Stimulated activated CD8-positive, alpha-beta memory T cell treated with anti-CD3 and anti-CD28 coated beads, Interleukin-2, amount 100 ng/mL, for 1 hour (primary cell): Measurements from ENCODE around the gene DENND5B.
"Not testable (repeated sequence)": the region's sequence is repeated elsewhere in the genome, so short reads cannot be mapped to it uniquely, and the experiment has no call there.

Source experiments
- DNase-seq, 2 donors: peaks; one replicate each; pipeline ENCODE4 v3.0.0-alpha.2; 2020; ENCODE audit warnings: low read depth in 2 of 2

DENND5B gene

DNA sequence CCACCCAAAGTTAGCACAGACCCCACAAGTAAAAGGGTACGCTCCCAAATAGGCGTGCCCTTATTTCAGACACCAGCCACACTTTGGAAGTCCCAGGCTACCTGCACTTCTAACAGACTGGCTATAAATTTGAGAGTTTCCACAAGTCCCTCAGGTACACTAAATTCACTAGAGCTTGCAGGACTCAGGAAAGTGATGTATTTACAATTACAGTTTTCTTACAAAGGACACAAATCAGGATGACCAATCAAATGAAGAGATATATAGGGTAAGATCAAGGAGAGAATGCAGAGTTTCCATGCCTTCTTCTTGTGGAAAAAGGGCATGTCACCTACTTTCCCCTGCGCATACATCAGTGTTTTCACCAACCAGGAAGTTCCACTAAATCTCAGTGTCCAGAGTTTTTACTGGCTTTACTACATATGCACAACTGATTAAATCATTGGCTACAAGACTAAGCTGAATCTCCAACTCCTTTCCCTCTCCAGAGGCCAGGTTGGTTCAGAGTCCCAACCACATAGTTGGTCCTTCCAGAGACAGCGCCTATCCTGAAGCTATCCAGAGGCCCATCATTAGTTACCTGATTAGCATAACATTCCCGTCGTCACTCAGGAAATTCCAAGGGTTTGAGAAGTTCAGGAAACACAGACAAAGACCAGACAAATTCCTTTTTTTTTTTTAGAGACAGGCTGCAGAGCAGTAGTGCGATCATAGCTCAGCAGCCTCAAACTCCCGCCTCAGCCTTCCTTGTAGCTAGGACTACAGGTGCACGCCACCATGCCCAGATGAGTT, 84.2 kb downstream of the DENND5B start:
- DNase-seq: no peak

- no peak for DNase-seq
Observed at GRCh38 chr12:31504625-31505222, 86.2 kb downstream of the DENND5B start.

- DNase-seq: not testable (repeated sequence)
Observed at GRCh38 chr12:31501014-31501413, 89.9 kb downstream of the DENND5B start.

- DNase-seq: no peak
Observed at GRCh38 chr12:31499567-31499966, 91.4 kb downstream of the DENND5B start.

DNA sequence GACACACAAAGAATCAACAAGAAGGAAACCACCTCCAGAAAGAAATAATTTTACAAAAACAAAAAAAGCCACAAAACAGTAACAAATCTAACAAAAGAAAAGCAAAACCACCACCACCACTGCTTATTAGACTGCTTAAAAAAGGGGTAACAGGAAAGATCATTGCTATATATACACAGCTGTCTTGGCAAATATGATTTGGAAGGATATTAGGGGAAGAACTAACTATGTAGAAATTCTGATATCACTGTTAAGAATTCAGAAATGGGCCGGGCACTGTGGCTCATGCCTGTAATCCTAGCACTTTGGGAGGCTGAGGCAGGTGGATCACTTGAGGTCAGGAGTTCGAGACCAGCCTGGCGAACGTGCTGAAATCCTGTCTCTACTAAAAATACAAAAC, 92.5 kb downstream of the DENND5B start:
- no peak for DNase-seq

- DNase-seq: no peak
Observed at GRCh38 chr12:31496257-31496656, 94.7 kb downstream of the DENND5B start.

- DNase-seq: no peak
Observed at GRCh38 chr12:31494455-31494854, 96.5 kb downstream of the DENND5B start.

GRCh38 chr12:31492599-31493196, 98.2 kb downstream of the DENND5B start:
- no peak for DNase-seq

DNA sequence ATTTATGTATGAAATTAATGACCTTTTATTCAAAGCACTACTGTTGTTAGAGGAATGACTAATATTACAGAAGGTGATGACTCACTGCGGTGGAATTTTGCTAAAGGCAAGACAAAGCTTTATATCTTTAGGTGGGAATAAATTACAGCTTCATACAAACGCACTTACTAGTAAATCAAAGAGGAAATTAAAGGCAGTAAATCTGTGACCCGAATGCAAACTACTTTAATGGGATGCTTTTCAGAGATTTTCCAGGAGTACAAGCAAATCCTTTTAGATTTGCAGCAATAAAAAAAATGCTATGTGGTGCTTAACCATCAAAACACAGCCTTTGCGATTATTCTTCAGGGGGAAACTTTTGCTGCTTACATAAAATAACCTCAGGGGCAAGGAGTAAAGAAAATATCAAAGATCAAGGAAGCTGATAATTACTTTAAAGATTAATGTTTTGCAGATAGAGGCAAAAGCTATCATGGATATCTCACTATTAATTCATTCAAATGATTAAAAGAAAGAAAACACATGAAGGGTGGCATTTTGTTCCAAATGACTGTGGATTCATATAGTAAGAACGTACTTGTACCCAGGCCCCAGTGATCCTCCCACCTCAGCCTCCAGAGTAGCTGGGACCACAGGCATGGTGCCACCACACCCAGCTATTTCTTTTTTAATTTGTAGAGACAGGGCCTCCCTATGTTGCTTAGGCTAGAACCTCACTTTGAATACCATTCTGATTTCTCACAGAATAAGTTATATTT, 98.9 kb downstream of the DENND5B start:
- no peak for DNase-seq

GRCh38 chr12:31491241-31491794, 99.6 kb downstream of the DENND5B start:
- DNase-seq: no peak

DNA sequence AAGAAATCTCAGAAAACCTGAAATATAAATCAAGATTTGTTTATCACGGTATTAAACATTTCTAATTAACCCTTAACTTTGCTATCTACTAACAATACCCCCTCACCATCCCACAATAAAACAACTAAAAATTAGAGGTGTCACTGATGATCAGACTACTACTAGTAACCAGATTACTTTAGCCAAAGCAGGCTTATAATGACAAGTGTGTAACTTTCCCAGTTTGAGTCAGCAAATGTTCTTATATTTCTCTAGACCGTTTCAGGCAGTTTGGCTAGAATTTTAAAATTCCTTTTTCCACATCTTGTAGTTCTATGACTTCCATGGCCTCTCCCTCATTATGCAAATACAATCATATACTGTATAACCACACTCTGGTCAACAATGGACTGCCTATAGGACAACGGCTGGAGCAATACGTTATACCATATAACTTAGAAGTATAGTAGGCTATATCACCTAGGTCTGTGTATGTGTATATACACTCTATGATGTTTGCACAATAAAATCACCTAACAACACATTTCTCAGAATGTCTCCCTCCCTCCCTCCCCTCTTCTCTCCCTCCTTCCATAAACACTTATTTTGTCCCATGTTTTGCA, 102.1 kb downstream of the DENND5B start:
- DNase-seq: no peak

DNA sequence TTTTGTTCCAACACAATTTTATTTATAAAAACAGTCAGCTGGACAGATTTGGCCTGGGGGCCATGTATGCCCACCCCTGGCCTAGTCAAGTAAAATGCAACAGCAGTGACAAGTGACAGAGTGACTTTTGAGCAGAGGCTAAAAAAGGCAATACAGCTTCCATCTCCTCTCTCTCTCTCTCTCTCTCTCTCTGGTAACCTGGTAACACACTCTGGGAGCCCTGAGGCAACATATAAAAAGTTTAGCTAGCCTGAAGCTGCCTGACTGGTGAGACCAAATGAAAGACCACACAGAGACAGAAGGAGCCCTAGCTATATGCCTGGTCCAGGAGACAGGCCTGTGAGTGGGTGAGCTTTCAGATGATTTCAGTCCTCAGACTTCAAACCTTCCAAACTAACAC, 105.4 kb downstream of the DENND5B start:
- DNase-seq: no peak

DNA sequence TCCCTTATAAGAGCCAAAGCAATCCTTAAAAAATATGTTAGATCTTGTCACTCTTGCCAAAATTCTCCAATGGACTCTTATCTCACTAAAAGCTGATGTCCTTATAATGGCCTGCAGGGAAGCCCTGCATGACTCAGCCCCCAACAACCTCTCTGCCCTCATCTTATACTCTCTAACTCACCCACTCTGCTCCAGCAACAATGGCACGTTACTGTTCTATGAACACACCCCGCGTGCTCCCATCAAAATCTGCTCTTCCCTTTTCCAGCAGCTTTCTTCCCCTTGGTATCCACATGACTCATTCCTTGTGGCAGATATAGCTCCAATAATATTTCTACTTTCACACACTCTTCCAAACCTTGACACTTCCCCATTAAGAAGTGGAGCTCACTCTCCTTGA, 108.1 kb downstream of the DENND5B start:
- no peak for DNase-seq

DNA sequence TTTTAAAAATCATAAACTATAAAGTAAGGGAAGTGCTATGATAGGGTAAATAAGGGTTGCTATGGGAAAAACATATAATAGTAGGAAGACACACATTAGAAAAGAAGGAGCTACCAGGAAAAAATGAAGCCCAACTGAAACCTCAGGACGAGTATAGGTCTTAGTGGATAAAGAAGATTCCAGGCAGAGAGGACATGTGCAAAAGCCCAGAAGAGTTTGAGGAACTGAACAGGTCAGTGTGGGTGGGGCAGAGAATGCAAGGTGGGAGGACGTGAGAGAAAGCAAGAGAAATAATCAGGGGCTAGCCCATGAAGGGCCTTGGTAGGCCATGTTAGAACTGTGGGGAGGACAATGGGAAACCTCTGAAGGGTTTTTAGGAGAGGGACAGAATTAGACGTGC, 109.5 kb downstream of the DENND5B start:
- DNase-seq: no peak

DNA sequence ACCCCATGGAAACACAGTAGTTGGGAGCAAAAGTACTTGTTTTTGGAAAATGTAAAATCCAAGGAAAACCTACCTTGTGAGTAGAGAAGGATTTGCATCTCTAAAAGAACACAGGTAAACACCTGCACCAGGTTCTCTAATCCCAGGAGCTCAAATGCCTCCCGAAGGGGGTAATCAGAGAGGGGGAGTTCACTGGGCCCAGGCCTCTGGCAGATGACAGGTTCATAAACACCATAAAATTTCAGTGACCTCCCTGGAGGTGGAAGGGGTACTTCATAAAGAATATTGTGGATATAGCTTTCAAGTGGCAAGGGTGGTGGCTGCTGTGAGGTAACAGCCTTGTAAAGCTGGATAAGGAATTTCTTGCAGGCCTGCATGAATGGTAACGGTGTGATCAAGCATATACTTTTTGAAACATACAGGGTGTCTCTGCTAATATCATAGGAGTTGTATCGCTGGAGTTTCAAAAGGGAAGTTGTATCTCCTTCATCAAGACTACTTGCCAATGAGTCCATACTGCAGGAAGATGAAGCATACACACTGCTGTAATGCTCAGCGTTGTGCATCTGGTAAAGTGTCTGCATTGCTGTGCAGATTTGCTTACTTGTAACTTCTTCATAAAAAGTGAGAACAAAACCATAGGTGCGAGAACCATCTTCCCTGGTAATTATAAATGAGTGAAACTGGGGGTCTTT, 111.3 kb downstream of the DENND5B start:
- no peak for DNase-seq

GRCh38 chr12:31478898-31479297, 112.0 kb downstream of the DENND5B start:
- DNase-seq: no peak

GRCh38 chr12:31478425-31478824, 112.5 kb downstream of the DENND5B start:
- no peak for DNase-seq

DNA sequence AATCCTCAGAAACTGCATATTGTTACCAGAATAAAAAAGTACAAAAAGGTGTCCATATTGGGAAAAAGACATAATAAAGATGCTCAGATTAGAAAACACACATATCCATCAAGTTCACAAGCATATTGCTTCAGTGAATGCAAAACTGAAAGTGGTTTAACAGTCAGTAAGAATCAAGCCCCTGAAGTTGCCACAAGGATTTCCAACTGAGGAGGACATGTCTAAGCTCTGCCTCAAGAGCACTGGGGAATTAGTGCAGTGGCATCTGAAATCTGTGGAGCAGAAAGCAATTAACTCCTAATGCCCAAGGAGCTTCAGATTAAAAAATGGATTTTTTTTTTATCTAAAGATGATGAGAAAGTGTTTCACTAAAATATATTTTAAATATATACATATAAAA, 113.2 kb downstream of the DENND5B start:
- no peak for DNase-seq

DNA sequence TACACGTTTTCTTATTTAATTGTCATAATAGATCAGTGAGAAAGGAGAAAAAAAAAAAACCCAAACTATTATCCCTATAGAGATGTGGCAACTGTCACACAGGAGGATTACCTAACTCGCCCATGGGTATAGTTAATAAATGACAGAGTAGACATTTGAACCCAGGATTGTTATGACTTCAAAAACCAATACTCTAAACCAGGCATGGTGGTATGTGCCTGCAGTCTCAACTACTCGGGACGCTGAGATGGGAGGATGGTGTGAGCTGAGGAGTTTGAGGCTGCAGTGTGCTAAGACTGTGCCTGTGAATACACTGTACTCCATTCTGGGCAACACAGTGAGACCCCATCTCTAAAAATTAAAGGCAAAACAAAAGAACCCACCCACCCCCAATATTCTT, 114.5 kb downstream of the DENND5B start:
- DNase-seq: no peak

DNA sequence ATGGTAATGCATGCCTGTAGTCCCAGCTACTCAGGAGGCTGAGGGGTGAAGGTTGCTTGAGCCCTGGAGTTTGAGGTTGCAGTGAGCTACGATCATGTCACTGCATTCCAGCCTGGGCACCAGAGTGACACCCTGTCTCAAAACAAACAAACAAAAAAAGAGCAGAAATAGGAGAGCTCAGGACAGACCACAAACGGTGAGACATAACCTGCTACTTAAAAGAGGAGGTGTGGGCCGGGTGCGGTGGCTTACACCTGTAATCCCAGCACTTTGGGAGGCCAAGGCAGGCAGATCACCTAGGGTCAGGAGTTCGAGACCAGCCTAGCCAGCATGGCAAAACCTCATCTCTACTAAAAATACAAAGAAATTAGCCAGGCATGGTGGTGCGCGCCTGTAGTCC, 115.3 kb downstream of the DENND5B start:
- DNase-seq: not testable (repeated sequence)

- no peak for DNase-seq
Observed at GRCh38 chr12:31474751-31475150, 116.2 kb downstream of the DENND5B start.
